Left colon (tissue), 2 donors: ENCODE data around the gene PIGT. TPM values are rescaled to one million over a fixed set of nuclear protein-coding genes. Genes with fewer than 3 reads are reported as not detected.
A peak's percentile ranks its signal among the peaks of the same experiment; 100 is the strongest.

Experiments used
- ATAC-seq: fragments of 200-7000 bp; cut with Tn5 transposase; one replicate; pipeline ENCODE4 v1.9.1; 2020; ENCODE audit warnings: mild to moderate bottlenecking, moderate library complexity
- DNase-seq, 2 donors: peaks; one replicate each; pipeline ENCODE4 v3.0.0-alpha.2; 2020
- intact Hi-C, 2 donors: fragments of 100-400 bp; cut with DNase I in 1 of 2; cut with micrococcal nuclease in 1 of 2; formaldehyde crosslinking; loops; one replicate each; pipeline versions ENCODE4 v1.11.2 to v1.14.0; 2022; cut with DNase I, micrococcal nuclease
- total RNA-seq, 2 donors: library from RNA; stranded (reverse); fragmentation: NEBNext Ultra II Directional; extraction: Animal tissue kit (Norgen Biotek cat#: 25700); gene quantifications; one replicate each; pipeline ENCODE4 v1.2.1, GENCODE V29; 2021
- donor health status: DM: no; HTN: no; CAD: no.
- donor health status: DM: yes; HTN: yes; CAD: no.

Gene PIGT
- total RNA-seq, 2 donors from 2014 or later: 122 to 152 TPM

DNA sequence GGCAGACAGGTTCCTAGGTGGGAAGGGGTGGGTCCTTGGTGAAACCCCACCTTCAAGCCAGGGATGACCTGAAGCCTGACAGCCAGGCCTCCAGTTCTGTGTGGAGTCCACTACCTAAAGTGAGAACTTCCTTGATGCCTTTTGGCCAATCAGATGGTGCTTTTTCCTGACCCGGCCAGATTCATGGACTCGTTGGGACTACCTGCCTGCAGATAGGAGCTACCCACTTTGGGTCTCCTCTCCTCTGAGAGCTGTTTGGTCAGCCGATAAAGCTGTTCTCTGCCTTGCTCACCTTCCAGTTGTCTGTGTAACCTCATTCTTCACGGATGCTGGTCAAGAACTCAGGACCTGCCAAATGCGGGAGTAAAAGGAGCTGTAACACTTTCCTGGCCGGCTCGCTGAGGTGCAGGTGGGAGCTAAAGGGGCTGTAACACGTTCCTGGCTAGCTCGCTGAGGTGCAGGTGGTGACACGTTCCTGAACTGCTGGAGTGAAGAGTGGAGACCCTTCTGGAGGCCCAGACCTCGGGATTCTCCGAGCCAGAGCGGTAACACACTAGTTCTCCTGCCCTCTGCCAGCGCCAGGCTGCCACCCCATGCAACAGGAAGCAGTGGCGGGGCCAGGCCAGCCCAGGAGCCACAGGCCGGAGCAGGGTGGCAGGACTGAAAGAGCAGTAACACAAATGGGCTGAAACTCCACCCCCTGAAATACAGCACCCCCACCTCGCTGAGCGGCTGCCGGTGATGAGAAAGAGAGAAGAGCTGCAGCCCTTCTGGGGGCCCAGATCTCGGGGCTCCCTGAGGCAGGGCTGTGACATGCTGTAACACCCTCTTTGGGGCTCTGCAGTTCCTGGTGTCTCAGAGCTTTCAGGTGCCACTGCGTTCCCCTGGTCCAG is 21.5 kb upstream of the PIGT start:
- intact Hi-C loops: no loop called here
- ATAC-seq (no peak), DNase-seq (no peak)

DNA sequence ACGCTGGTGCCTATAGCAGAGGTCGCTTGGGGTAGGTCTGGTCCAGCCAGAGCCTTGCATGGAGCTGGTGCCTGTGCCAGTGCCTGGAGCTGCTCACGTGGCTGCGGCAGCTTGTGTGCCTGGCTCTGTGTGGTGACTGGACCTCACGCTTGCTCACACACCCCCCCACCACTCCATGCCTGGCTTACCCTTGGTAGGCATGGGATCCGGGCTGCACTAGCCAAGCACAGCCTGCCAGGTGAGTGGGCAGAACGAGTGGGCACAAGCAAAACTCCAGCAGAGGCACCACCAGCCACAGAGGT is 20.9 kb upstream of the PIGT start:
- intact Hi-C loops: no loop called here
- ATAC-seq: no peak
- no peak for DNase-seq

GRCh38 chr20:45399018-45399417 is 16.9 kb upstream of the PIGT start:
- intact Hi-C loops: no loop called here
- no peak for ATAC-seq
- no peak for DNase-seq

DNA sequence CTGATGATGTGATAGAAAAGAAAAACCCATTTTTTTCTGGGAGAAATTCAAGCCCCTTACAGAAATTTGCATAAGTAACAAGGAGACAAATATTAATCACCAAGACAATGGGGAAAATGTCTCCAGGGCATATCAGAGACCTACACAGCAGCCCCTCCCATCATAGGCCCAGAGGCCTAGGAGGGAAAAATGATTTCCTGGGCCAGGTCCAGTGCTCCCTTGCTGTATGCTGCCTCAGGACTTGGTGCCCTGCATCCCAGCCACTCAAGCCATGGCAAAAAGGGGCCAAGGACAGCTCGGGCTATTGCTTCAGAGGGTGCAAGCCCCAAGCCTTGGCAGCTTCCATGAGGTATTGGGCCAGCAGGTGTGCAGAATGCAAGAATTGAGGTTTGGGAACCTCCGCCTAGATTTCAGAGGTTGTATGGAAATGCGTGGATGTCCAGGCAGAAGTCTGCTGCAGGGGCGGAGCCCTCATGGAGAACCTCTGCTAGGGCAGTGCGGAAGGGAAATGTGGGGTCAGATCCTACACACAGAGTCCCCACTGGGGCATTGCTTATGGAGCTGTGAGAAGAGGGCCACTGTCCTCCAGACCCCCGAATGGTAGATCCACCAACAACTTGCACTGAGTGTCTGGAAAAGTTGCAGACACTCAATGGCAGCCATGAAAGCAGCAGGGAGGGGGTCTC is 15.5 kb upstream of the PIGT start:
- DNase-seq (no peak), ATAC-seq (no peak)
- intact Hi-C loops: no loop called here

GRCh38 chr20:45402946-45403345 is 13.0 kb upstream of the PIGT start:
- intact Hi-C loops: no loop called here
- DNase-seq (no peak), ATAC-seq (no peak)

DNA sequence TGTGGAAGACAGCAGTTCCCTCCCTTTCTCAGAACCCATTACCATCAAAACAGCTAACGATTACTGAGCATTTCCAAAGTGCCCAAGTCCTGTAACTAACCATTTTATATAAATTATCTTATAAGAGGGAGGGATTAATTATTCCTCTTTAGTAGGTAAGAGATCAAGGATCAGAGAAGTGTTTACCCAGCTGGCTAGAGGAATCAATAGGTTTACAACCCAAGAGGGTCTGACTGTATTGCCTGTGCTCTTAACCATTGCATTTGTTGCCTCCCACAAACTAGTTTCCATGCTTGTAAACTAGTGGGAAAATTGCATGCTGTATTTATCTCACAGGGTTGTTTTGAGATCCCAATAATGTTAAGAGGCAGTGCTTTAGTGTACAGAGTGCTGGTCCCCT is 11.5 kb upstream of the PIGT start:
- intact Hi-C loops: no loop called here
- no peak for DNase-seq
- no peak for ATAC-seq

GRCh38 chr20:45405571-45406259 is 10.2 kb upstream of the PIGT start:
- peak; percentile 61 for ATAC-seq
- intact Hi-C loops: no loop called here
- DNase-seq: peak in 1 of 2 donors; percentile 77

GRCh38 chr20:45406260-45407066 is 9.5 kb upstream of the PIGT start:
- ATAC-seq (peak; percentile 70), DNase-seq (peak; percentile 83 to 91)
- intact Hi-C loops: no loop called here

DNA sequence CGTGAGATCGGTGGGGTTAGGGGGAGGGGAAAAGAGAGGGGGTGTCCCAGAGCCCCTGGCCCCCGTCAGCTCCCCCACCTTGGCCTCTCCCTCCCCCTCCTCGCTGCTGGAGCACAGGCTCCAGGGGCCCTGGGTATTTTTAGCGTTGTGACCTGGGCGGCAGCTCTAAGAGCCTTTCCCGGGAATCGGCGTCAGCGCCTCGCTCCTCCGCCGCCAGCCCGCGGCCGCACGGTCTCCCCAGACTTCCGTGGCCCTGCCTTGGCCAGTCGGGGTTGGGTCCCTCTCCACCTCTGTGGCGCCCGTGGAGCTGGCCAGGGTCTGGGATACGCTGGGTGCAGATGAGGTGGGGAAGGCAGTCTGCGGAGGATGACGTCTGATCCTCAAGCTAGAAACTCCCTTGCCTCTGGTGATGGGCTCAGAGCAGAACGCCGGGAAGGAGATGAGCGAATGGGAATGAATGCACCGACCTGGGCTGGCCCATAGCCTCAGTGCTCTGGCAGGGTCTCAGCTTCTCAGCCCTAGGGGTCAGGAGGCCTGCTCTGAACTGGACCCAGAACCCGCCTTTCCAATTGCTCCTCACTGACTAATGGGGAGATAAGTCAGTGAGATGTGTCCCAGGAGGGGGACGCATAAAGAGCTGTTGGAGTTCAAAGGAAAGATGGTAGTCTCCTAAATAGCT is 8.7 kb upstream of the PIGT start:
- intact Hi-C loops: no loop called here
- ATAC-seq (peak; percentile 34), DNase-seq (peak; percentile 41 to 51)

GRCh38 chr20:45407783-45408645 is 7.9 kb upstream of the PIGT start, which contains the start of gene DBNDD2:
Gene DBNDD2, plus strand, starts transcription at chr20:45408289. Its CDS starts 179 bp downstream, at chr20:45408468.
- ATAC-seq (no peak), DNase-seq (peak; percentile 32 to 41)
- intact Hi-C loops: no loop called here

DNA sequence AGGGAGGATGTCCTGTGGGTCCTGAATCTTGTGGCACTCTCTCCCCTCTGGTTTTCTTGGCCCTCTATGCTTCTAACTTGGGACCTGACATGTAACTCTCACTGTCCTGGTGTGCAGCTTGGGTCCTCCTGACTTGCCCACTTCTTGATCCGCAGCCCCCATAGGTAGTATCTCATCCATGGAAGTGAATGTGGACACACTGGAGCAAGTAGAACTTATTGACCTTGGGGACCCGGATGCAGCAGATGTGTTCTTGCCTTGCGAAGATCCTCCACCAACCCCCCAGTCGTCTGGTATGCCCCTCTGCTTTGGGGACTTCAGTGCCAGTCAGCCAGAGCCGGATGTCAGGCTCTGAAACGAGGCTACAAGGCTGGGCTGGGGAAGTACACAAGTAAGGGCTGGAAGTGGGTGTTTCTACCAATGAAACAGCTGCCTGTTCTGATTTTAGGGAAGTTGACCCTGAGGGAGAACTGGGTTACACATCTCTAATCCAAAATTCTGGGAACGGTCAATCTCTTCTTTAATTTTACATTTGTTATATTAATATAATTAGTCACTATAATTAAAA is 7.2 kb upstream of the PIGT start:
- DNase-seq (no peak), ATAC-seq (no peak)
- intact Hi-C loops: no loop called here

- intact Hi-C loops: loop anchor here in 1 of 2 donors (10.0 kb wide), 1 partner anchor 505 kb away; the partner anchor contains the start of gene PLTP
- ATAC-seq (no peak), DNase-seq (no peak)
Observed at GRCh38 chr20:45409521-45410272, 6.2 kb upstream of the PIGT start.

DNA sequence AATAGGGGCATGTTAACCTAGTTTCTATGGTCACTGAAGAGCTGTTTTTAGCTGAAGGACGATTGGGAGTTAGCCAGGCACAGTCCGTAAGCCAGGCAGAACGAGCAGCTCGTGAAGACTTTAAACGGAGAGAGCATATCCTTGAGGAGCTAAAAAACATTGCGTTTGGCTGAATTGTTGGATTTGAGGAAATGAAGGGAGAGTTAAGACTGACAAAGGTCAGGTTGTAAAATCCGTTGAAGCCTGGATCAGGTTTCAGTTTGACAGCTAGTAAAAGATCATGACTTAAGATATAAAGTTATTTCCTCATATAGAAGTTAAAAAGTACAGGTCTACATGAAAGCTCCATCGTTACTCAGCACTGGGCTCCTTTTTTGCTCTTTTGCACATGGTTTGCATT is 5.1 kb upstream of the PIGT start:
- no peak for DNase-seq
- intact Hi-C loops: loop anchor here in 1 of 2 donors (10.0 kb wide), 1 partner anchor 504 kb away; the partner anchor contains the start of gene PLTP
- peak; percentile 46 for ATAC-seq

- no peak for DNase-seq
- no peak for ATAC-seq
- intact Hi-C loops: loop anchor here in 1 of 2 donors (10.0 kb wide), 1 partner anchor 502 kb away; the partner anchor contains the start of gene PLTP
Observed at GRCh38 chr20:45412653-45413052, 3.3 kb upstream of the PIGT start.

DNA sequence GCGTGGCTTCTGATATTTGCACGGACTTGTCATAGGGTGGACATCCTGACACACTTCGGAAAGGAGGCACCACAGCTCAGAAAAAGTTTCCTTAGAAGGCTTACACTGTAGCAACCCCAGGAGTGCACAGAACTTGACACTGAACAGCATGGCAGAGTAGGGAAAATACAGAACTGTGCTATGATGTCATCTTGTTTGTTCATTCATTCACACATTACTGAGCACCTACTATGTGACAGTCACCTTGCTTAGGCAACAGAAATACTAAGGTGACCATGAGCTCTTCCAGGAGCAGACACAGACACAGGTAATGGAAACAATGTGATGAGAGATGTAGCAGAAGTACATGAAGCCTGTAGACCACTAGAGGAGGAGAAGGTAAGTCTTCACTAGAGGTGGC is 2.5 kb upstream of the PIGT start:
- DNase-seq (no peak), ATAC-seq (no peak)
- intact Hi-C loops: loop anchor here in 1 of 2 donors (10.0 kb wide), 1 partner anchor 501 kb away; the partner anchor contains the start of gene PLTP

GRCh38 chr20:45416917-45417316 is 976 bp downstream of the PIGT start:
- ATAC-seq: no peak
- intact Hi-C loops: loop anchor here in 1 of 2 donors (10.0 kb wide), 1 partner anchor 498 kb away; the partner anchor contains the start of gene PLTP
- DNase-seq: no peak
